ENCODE results near the gene DNAI2. TPM values are rescaled to one million over a fixed set of nuclear protein-coding genes. Genes with fewer than 3 reads are reported as not detected.

The DNAI2 gene, protein sequence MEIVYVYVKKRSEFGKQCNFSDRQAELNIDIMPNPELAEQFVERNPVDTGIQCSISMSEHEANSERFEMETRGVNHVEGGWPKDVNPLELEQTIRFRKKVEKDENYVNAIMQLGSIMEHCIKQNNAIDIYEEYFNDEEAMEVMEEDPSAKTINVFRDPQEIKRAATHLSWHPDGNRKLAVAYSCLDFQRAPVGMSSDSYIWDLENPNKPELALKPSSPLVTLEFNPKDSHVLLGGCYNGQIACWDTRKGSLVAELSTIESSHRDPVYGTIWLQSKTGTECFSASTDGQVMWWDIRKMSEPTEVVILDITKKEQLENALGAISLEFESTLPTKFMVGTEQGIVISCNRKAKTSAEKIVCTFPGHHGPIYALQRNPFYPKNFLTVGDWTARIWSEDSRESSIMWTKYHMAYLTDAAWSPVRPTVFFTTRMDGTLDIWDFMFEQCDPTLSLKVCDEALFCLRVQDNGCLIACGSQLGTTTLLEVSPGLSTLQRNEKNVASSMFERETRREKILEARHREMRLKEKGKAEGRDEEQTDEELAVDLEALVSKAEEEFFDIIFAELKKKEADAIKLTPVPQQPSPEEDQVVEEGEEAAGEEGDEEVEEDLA
- polyA plus RNA-seq = not detected

DNA sequence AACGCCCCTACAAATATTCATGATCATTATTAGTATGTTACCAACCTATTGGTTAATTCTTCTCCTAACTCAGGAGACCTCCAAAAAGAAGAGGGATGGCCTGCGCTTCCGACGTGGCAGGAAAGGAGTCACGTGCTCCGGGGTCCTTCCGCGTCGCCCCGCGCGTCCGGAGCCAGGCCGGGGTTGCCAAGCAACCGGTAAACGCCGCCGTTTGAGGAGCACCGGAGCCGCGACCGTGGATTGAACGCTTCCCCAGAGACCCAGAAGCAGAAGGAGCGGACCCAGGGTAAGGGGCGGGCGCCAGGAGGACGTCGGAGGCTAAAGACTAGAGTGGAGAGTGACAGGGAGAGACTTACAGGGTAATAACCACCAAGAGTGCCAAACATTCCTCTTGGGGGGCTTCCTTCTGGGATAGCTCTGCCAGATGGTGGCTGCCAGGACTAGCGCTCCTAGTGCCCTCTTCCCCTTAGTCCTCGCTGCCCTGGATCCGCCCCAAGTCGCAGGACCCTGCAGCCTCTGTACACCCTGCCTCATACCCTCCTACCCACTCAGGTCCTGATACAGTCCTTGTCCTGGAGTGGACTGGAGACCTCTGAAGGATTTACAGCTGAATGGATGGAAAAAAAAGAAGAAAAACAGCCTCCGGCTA lies at the start of gene DNAI2:
TSS of gene DNAI2 (plus strand) at position 175 of the 649 bp plus-strand sequence. CDS start 7,584 bp downstream, outside the sequence.
- 9 to 13% (median 13%) methylated on average over 31 to 33 of the region's 33 CpGs for WGBS, 3 donors
- H3K27ac ChIP-seq (ENCODE audit: low read depth, low read length) = no peak within 1 kb of the TSS

DNA sequence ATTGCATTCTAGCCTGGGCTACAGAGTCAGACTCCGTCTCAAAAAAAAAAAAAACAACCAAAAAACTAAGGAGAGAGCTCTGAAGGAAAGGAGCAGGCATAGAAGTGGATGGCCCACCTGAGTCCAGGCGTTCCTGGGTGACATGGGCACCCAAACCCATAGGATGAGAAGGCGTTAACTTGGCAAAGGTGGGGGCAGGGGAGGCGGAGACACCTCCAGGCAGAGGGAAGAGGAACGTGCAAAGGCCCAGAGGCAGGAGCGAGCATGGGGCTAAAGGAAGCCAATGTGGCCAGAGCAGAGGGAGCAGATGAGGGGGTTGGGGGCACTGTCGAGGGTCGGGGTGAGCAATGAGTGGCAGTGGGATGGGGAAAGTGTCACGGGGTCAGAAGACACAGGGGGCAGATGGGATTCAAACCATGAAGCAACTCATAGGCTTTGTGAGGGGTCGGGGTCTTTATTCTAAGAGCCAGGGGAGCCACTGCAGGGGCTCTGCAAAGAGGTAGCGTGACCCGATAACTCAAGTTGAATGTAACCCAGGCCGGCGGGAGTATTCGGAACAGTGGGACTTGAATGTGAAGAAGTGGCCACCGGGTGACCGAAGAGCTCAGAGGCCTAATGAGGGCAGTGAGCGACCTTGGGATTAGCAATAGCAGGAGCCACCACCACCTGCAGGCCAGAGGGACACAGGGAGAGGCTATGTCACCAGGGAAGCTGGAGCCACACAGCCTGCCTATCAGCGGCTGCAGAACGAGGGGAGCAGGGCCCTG lies 48.9 kb upstream of the DNAI2 start:
- no peak overlapping the region for H3K27ac ChIP-seq (ENCODE audit: low read depth, low read length)
- WGBS, 3 donors = 94 to 98% (median 94%) methylated on average over 20 of the region's 20 CpGs

GRCh38 chr17:74226252-74226651 lies 47.8 kb upstream of the DNAI2 start:
- no peak overlapping the region for H3K27ac ChIP-seq (ENCODE audit: low read depth, low read length)
- 67 to 84% (median 71%) methylated on average over 6 of the region's 6 CpGs for WGBS, 3 donors

DNA sequence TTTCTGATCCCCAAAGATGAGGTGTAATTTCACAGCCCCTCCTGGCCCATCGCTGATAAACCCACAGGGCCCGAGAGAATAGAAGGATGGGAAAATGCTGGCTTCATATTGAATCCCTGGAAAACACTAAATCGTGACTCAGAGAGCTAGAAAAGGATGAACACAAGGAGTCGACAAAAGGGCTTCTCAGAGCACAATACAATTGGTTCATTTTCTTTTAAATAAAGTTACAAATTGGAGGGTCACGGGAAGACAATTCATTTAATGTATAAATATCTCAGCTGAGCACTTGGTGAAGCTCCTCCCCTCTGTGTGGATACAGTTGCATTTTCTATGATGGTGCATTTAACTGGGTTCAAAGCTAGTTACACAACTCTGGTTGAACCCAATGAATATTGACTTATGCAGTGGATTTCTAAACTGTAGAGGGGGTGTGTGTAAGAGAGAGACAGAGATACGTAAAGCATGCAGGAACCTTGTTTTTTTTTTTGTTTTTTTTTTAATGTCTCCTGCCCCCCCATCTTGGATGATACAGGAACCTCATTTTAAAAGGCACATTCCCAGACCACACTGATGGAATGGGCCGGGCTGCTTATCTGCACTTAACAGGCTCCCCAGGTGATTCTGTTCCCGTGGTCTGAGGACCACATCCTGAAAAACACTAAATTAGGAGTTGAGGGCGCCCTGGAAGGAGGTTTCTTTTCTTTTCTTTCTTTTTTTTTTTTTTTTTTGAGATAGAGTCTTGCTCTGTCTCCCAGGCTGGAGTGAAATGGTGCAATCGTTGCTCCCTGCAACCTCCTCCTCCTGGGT lies 46.6 kb upstream of the DNAI2 start:
- WGBS, 3 donors = 81 to 87% (median 83%) methylated on average over 10 of the region's 10 CpGs

GRCh38 chr17:74228306-74228978 lies 45.6 kb upstream of the DNAI2 start:
- 68 to 89% (median 84%) methylated on average over 5 of the region's 5 CpGs for WGBS, 3 donors

More for the DNA sequence above, 46.6 kb upstream of the DNAI2 start:
- no peak overlapping the region for H3K27ac ChIP-seq (ENCODE audit: low read depth, low read length)

DNA sequence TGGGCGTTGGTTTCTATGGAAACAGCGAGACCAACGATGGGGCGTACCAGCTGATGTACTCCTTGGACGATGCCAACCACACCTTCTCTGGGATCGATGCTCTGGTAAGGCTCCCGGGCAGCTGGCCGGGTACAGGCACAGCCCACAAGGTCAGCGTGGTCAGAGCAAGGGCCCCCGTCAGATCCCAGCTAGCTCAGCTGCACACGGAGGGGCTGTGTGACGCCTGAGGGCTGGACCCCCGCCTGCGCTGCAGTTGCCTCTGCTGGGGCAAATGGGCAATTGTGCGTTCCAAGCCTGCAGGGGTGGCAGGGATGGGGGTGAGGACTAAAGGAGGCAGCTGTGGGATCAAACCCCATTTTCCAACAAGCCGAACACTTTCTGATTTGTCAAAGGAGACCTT lies 43.1 kb upstream of the DNAI2 start:
- no peak overlapping the region for H3K27ac ChIP-seq (ENCODE audit: low read depth, low read length)
- WGBS, 3 donors = 93 to 97% (median 93%) methylated on average over 16 of the region's 16 CpGs

More at GRCh38 chr17:74228306-74228978, 45.6 kb upstream of the DNAI2 start:
- no peak overlapping the region for H3K27ac ChIP-seq (ENCODE audit: low read depth, low read length)

- H3K27ac ChIP-seq (ENCODE audit: low read depth, low read length) = no peak overlapping the region
- 64 to 88% (median 83%) methylated on average over 16 to 17 of the region's 17 CpGs for WGBS, 3 donors
Observed at GRCh38 chr17:74231928-74232907, 41.8 kb upstream of the DNAI2 start.

DNA sequence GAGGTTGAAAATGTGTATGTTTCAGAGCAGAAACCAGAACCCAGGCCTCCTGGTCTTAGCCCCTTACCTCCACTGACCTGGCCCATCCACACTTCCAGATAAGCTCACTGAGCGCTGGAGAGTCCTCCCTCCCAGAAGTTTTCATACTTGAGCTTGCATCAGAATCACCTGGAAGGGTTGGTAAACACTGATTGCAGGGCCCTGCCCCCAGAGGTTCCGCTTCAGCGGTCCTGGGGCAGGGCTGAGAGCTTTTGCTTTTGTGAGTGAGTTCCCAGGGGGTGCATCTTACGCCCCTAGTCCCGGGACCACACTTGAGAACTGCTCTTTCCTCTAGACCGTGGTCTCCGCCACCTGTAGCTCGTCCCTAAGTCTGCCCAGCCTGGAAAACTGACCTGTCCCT lies 40.1 kb upstream of the DNAI2 start:
- H3K27ac ChIP-seq (ENCODE audit: low read depth, low read length) = no peak overlapping the region
- 67 to 93% (median 90%) methylated on average over 8 of the region's 8 CpGs for WGBS, 3 donors

GRCh38 chr17:74234486-74234885 lies 39.5 kb upstream of the DNAI2 start:
- H3K27ac ChIP-seq (ENCODE audit: low read depth, low read length) = no peak overlapping the region
- 58 to 96% (median 70%) methylated on average over 1 of the region's 1 CpG for WGBS, 3 donors

DNA sequence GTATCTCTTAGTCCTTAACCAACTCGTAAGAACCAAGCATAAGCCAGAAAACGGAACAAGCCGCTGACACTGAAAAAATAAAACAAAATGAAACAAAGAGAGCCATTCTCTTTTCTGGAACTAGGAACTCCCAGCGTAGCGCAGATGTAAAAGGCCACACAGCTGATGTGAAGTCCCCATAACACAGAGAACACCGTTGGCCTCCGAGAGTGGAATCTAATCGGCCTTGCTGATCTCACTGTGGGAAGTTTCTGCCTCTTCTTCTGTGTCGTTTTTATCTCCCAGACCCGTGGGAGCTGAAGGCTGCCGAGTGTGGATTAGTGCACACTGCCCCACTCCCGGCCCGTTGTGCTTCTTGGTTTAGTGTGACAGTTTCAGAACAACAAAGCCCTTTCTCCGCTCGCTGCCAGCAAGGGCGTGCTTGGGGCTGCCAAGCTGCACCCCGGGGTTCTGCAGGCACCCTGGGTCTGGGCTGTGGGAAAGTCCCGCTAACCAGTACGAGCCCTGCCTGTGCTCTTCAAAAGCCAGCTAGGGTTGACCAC lies 38.9 kb upstream of the DNAI2 start:
- WGBS, 3 donors = 36 to 67% (median 40%) methylated on average over 19 of the region's 19 CpGs
- H3K27ac ChIP-seq (ENCODE audit: low read depth, low read length) = no peak overlapping the region

DNA sequence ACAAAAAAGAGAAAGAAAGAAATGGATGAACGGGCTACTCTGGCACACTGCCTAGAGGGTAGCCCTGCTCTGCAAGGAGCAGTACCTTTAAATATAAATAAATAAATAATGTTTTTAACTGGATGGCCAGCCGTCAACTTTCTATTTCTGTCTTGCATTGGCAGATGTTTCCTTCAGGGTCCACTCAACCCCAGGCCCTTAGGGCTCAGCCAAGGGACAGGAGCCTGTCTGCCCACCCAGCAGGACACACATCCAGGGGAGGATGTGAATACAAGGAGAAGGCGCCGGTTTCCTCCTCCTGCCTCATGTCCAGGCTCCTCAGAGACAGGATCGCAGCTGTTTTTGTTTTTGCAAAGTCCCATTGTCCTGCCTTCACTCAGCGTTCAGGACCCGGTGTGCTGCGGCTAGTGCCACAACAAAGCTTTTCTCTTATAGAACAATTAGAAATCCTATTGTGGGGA lies 38.1 kb upstream of the DNAI2 start:
- 65 to 73% (median 68%) methylated on average over 8 of the region's 8 CpGs for WGBS, 3 donors
- H3K27ac ChIP-seq (ENCODE audit: low read depth, low read length) = no peak overlapping the region

DNA sequence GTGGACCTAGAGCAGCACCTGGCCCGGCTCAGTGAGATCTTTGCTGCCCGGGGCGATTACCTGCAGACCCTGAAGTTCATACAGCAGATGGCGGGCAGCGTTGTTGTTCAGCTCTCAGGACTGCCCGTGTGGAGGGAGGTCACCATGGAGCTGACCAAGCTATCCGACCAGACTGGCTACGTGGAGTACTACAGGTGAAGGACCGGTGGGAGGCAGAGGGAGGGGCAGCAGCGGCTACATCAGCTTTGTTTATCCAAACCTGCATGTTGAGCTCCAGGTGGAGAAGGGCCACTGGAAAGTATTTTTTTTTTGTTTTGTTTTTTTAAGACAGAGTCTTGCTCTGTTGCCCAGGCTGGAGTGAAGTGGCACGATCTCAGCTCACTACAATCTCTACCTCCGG lies 36.7 kb upstream of the DNAI2 start:
- 90 to 91% (median 90%) methylated on average over 12 of the region's 12 CpGs for WGBS, 3 donors
- no peak overlapping the region for H3K27ac ChIP-seq (ENCODE audit: low read depth, low read length)

DNA sequence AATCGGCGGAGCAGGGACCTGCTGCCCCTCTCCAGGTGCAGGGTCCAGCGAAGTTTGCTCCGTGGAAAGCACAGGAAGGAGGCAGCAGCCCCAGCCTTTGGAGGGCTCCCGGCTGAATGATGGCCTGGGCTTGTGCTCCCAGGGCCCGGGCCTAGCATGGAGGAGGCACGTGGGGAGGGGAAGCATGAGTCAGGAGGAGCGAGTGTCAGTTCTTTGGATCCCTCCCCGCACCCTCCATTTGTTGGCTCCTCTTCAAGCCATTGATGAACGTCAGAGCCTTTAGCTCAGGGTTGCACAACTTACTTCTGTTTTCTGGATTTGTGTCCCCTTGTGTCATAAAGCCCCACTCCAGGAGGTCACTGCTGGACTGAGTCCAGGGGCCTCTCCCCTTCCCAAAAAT lies 34.9 kb upstream of the DNAI2 start:
- WGBS, 3 donors = 41 to 68% (median 47%) methylated on average over 10 of the region's 10 CpGs
- no peak overlapping the region for H3K27ac ChIP-seq (ENCODE audit: low read depth, low read length)

- 36 to 78% (median 41%) methylated on average over 11 of the region's 11 CpGs for WGBS, 3 donors
- no peak overlapping the region for H3K27ac ChIP-seq (ENCODE audit: low read depth, low read length)
Observed at GRCh38 chr17:74240618-74241205, 33.3 kb upstream of the DNAI2 start.

DNA sequence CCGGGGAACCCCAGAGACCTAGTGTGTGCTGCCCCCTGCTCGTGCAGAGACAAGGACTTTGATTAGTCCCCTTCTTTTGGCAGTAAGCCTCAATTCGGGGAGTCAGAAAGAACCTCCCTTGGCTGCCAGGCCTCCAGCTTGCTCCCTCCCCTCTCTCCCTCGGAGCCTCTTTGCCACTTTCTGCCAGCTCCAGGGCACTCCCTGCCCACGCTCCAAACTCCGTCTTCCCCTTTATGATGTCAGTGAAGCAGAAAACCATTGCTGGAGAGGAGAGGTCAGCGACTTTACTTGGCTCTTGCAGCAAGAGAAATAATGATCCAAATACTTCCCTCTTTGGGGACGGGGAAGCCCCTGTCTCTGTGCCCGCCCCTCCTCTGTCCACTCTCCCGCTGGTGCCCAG lies 32.6 kb upstream of the DNAI2 start:
- no peak overlapping the region for H3K27ac ChIP-seq (ENCODE audit: low read depth, low read length)
- 41 to 70% (median 42%) methylated on average over 10 of the region's 10 CpGs for WGBS, 3 donors

GRCh38 chr17:74241847-74242246 lies 32.2 kb upstream of the DNAI2 start:
- 63 to 89% (median 85%) methylated on average over 2 of the region's 2 CpGs for WGBS, 3 donors
- no peak overlapping the region for H3K27ac ChIP-seq (ENCODE audit: low read depth, low read length)

Measured in adipose tissue (tissue), 3 donors.